HG03139 (cell line): ENCODE data around the gene DMBT1.

Experiments used
- ATAC-seq: cut with Tn5 transposase; IDR thresholded peaks from one replicate; pipeline ENCODE4 v1.9.1; 2021; ENCODE audit not compliant: unreplicated experiment

The DMBT1 gene

GRCh38 chr10:122665946-122666345 is 105.4 kb downstream of the DMBT1 start:
- ATAC-seq: no peak

- ATAC-seq: no peak
Observed at GRCh38 chr10:122669045-122669444, 108.5 kb downstream of the DMBT1 start.

- no peak for ATAC-seq
Observed at GRCh38 chr10:122669842-122670241, 109.3 kb downstream of the DMBT1 start.

GRCh38 chr10:122671355-122671754 is 110.8 kb downstream of the DMBT1 start:
- ATAC-seq: no peak

- no peak for ATAC-seq
Observed at GRCh38 chr10:122672655-122673054, 112.1 kb downstream of the DMBT1 start.

GRCh38 chr10:122673269-122673668 is 112.7 kb downstream of the DMBT1 start:
- no peak for ATAC-seq

GRCh38 chr10:122673731-122674130 is 113.2 kb downstream of the DMBT1 start:
- ATAC-seq: no peak

- no peak for ATAC-seq
Observed at GRCh38 chr10:122674781-122675180, 114.2 kb downstream of the DMBT1 start.

- ATAC-seq: no peak
Observed at GRCh38 chr10:122675278-122675677, 114.7 kb downstream of the DMBT1 start.

- ATAC-seq: no peak
Observed at GRCh38 chr10:122678266-122678665, 117.7 kb downstream of the DMBT1 start.

- ATAC-seq: no peak
Observed at GRCh38 chr10:122682522-122682921, 122.0 kb downstream of the DMBT1 start.

GRCh38 chr10:122688293-122688989 is 127.9 kb downstream of the DMBT1 start:
- ATAC-seq: no peak

- ATAC-seq: no peak
Observed at GRCh38 chr10:122689146-122689820, 128.7 kb downstream of the DMBT1 start.

GRCh38 chr10:122692744-122693143 is 132.2 kb downstream of the DMBT1 start:
- no peak for ATAC-seq
